Liver (tissue), 9 donors: Measurements from ENCODE around the gene TLE4. TPM values are rescaled to one million over a fixed set of nuclear protein-coding genes. Genes with fewer than 3 reads are reported as not detected.

Source experiments
- DNase-seq: peaks from one replicate; pipeline ENCODE4 v3.0.0-alpha.2; 2017; ENCODE audit warnings: low spot score
- H3K27ac ChIP-seq, 2 donors: one replicate each; pipeline ENCODE4 v1.7.0; 2013; ENCODE audit warnings: inconsistent platforms in 2 of 2, low read length in 2 of 2, control low read depth in 1 of 2, low read depth in 1 of 2, mild to moderate bottlenecking in 1 of 2
- H3K27me3 ChIP-seq, 4 donors: one replicate each; pipeline versions ENCODE4 v1.6.1 to v1.7.0; 2013; ENCODE audit warnings: low read length in 3 of 4, inconsistent platforms in 1 of 4, mild to moderate bottlenecking in 1 of 4, moderate library complexity in 1 of 4; ENCODE audit not compliant: control insufficient read depth in 4 of 4, insufficient read depth in 4 of 4
- H3K36me3 ChIP-seq, 4 donors: one replicate each; pipeline versions ENCODE4 v1.6.1 to v1.7.0; 2013; ENCODE audit warnings: low read length in 3 of 4, mild to moderate bottlenecking in 3 of 4, low read depth in 1 of 4, moderate library complexity in 1 of 4; ENCODE audit not compliant: control insufficient read depth in 4 of 4, insufficient read depth in 3 of 4
- H3K4me1 ChIP-seq, 4 donors: one replicate each; pipeline versions ENCODE4 v1.6.1 to v1.7.0; 2013; ENCODE audit warnings: low read length in 3 of 4, mild to moderate bottlenecking in 3 of 4, moderate library complexity in 1 of 4; ENCODE audit not compliant: control insufficient read depth in 4 of 4, insufficient read depth in 4 of 4
- H3K4me3 ChIP-seq, 3 donors: one replicate each; pipeline versions ENCODE4 v1.6.1 to v1.7.0; 2013; ENCODE audit warnings: low read length in 3 of 3, control low read depth in 1 of 3, low read depth in 1 of 3, mild to moderate bottlenecking in 1 of 3
- H3K9ac ChIP-seq, 2 donors: one replicate each; pipeline ENCODE4 v1.7.0; 2013; ENCODE audit warnings: low read length in 2 of 2, mild to moderate bottlenecking in 2 of 2, moderate library complexity in 2 of 2, control low read depth in 1 of 2, low read depth in 1 of 2
- H3K9me3 ChIP-seq, 4 donors: one replicate each; pipeline versions ENCODE4 v1.6.1 to v1.7.0; 2013; ENCODE audit warnings: low read length in 3 of 4; ENCODE audit not compliant: control insufficient read depth in 4 of 4
- EGR1 ChIP-seq, 2 donors: IDR thresholded peaks; 2 replicates each; pipeline ENCODE4 v1.6.1; 2016 to 2018; ENCODE audit warnings: antibody characterized with exemption in 2 of 2, low read depth in 2 of 2
- FOXA1 ChIP-seq: IDR thresholded peaks from 2 replicates; pipeline ENCODE4 v1.6.1; 2016; ENCODE audit warnings: antibody characterized with exemption
- FOXA2 ChIP-seq: IDR thresholded peaks from 2 replicates; pipeline ENCODE4 v1.6.1; 2016; ENCODE audit warnings: antibody characterized with exemption
- GABPA ChIP-seq, 2 donors: IDR thresholded peaks in 1 of 2; conservative IDR thresholded peaks in 1 of 2; 2 replicates each; pipeline ENCODE4 v1.6.1; 2016; ENCODE audit warnings: antibody characterized with exemption in 2 of 2, mild to moderate bottlenecking in 1 of 2, moderate library complexity in 1 of 2
- HNF4A ChIP-seq, 2 donors: conservative IDR thresholded peaks; 2 replicates each; pipeline ENCODE4 v1.6.1; 2016; ENCODE audit warnings: antibody characterized with exemption in 2 of 2, mild to moderate bottlenecking in 2 of 2
- HNF4G ChIP-seq: IDR thresholded peaks from 2 replicates; pipeline ENCODE4 v1.6.1; 2016; ENCODE audit warnings: antibody characterized with exemption
- JUND ChIP-seq, 2 donors: IDR thresholded peaks; 2 replicates each; pipeline ENCODE4 v1.6.1; 2016; ENCODE audit warnings: antibody characterized with exemption in 2 of 2
- NR2F2 ChIP-seq: IDR thresholded peaks from 2 replicates; pipeline ENCODE4 v1.6.1; 2016; ENCODE audit warnings: antibody characterized with exemption
- RAD21 ChIP-seq, 2 donors: IDR thresholded peaks; 2 replicates each; pipeline ENCODE4 v1.6.1; 2016; ENCODE audit warnings: antibody characterized with exemption in 2 of 2, mild to moderate bottlenecking in 2 of 2
- RXRA ChIP-seq, 2 donors: IDR thresholded peaks; 2 replicates each; pipeline ENCODE4 v1.6.1; 2017 to 2018; ENCODE audit warnings: antibody characterized with exemption in 2 of 2, mild to moderate bottlenecking in 1 of 2
- SP1 ChIP-seq: IDR thresholded peaks from 2 replicates; pipeline ENCODE4 v1.6.1; 2018; ENCODE audit warnings: antibody characterized with exemption, mild to moderate bottlenecking
- TAF1 ChIP-seq: conservative IDR thresholded peaks from 2 replicates; pipeline ENCODE4 v1.6.1; 2016; ENCODE audit warnings: antibody characterized with exemption, mild to moderate bottlenecking
- YY1 ChIP-seq: IDR thresholded peaks from 2 replicates; pipeline ENCODE4 v1.6.1; 2016; ENCODE audit warnings: antibody characterized with exemption, mild to moderate bottlenecking
- WGBS: extraction: QIAGEN DNeasy Blood & Tissue Kit; methylation state at CpG from one replicate; pipeline ENCODE4 v1.1.7; 2013; 5-methylcytosine and 5-hydroxymethylcytosine counted together
- polyA plus RNA-seq, 2 donors: library from polyadenylated mRNA; stranded (reverse) in 1 of 2; unstranded in 1 of 2; fragments of 200-250 nt in 1 of 2; fragments of >200 nt in 1 of 2; fragmentation: Nextera tagmentation in 1 of 2; extraction: Ambion mirVana in 1 of 2; gene quantifications; one replicate each; pipeline versions ENCODE4 v1.2.1 to v1.2.3, GENCODE V29; 2013 to 2015
- total RNA-seq, 2 donors: library from RNA; depleted of rRNA; stranded (reverse); fragments of >200 nt; gene quantifications; one replicate each; pipeline ENCODE4 v1.2.3, GENCODE V29; 2014
- TF ChIP-seq, protein P1 (sequence below): IDR thresholded peaks from 2 replicates; pipeline ENCODE4 v1.6.1; 2016; ENCODE audit warnings: antibody characterized with exemption
- TF ChIP-seq, protein P2 (sequence below): IDR thresholded peaks from 2 replicates; pipeline ENCODE4 v1.6.1; 2016; ENCODE audit warnings: antibody characterized with exemption
- TF ChIP-seq, protein P3 (sequence below): IDR thresholded peaks from 2 replicates; pipeline ENCODE4 v1.6.1; 2016; ENCODE audit warnings: antibody characterized with exemption, mild to moderate bottlenecking
- TF ChIP-seq, protein P4 (sequence below): IDR thresholded peaks from 2 replicates; pipeline ENCODE4 v1.6.1; 2016; ENCODE audit warnings: antibody characterized with exemption
- TF ChIP-seq, protein P5 (sequence below): fragments of 150-350 bp; IDR thresholded peaks from 2 replicates; pipeline ENCODE4 v1.5.1; 2017; ENCODE audit warnings: improper control_type of control experiment, low read depth, low read length; ENCODE audit not compliant: missing input control
- donor health status: healthy.
- donor health status: healthy.
- donor health status: healthy.
- donor health status: healthy.
- donor health status: healthy.

Gene TLE4
- total and polyA plus RNA-seq, 4 donors, result 2.5 to 6.6 (median 4.7) TPM

DNA sequence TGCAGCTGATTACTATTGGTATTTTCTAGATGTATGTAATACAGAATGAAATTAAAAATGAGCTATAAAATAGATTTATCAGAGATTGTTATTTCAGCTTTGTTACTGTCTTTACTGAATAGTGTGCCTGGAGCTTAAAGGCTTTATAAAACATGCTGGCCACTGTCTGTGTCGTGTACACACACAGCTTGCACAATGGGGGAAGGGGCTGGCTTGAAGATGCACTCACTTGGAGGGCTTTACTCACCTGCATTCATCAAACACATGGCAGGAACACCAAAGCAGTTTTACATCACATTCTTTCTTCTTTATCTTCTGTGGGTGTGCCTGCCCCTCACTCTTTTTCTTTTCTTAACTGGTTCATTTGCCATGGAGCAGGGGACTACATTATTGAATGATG, 60.9 kb downstream of the TLE4 start:
- Histone ChIP-seq H3K36me3 (no peaks in the 10 kb centered on the region), H3K4me1 (no peaks in the 10 kb centered on the region), H3K9me3 (no peaks in the 10 kb centered on the region), H3K4me3 (no peak overlapping the region), H3K27ac (no peak overlapping the region), H3K27me3 (no peaks in the 10 kb centered on the region), H3K9ac (no peak overlapping the region)
- TF ChIP-seq, protein P1, sequence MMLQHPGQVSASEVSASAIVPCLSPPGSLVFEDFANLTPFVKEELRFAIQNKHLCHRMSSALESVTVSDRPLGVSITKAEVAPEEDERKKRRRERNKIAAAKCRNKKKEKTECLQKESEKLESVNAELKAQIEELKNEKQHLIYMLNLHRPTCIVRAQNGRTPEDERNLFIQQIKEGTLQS, result no peak
- TF ChIP-seq TAF1 (no peak), GABPA (IDR thresholded peaks at IDR 0.05 in 1 of 2, conservative IDR thresholded peaks at IDR 0.05 in 1 of 2) (no peak), HNF4A (conservative IDR thresholded peaks at IDR 0.05) (no peak), RXRA (IDR thresholded peaks at IDR 0.05) (no peak), FOXA1 (no peak), FOXA2 (no peak), HNF4G (no peak), EGR1 (IDR thresholded peaks at IDR 0.05; ENCODE audit: low read depth in 2 of 2) (no peak), RAD21 (IDR thresholded peaks at IDR 0.05) (no peak), SP1 (no peak), NR2F2 (no peak), JUND (IDR thresholded peaks at IDR 0.05) (no peak), YY1 (no peak)
- TF ChIP-seq, protein P2, sequence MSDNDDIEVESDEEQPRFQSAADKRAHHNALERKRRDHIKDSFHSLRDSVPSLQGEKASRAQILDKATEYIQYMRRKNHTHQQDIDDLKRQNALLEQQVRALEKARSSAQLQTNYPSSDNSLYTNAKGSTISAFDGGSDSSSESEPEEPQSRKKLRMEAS, result no peak
- TF ChIP-seq, protein P3, sequence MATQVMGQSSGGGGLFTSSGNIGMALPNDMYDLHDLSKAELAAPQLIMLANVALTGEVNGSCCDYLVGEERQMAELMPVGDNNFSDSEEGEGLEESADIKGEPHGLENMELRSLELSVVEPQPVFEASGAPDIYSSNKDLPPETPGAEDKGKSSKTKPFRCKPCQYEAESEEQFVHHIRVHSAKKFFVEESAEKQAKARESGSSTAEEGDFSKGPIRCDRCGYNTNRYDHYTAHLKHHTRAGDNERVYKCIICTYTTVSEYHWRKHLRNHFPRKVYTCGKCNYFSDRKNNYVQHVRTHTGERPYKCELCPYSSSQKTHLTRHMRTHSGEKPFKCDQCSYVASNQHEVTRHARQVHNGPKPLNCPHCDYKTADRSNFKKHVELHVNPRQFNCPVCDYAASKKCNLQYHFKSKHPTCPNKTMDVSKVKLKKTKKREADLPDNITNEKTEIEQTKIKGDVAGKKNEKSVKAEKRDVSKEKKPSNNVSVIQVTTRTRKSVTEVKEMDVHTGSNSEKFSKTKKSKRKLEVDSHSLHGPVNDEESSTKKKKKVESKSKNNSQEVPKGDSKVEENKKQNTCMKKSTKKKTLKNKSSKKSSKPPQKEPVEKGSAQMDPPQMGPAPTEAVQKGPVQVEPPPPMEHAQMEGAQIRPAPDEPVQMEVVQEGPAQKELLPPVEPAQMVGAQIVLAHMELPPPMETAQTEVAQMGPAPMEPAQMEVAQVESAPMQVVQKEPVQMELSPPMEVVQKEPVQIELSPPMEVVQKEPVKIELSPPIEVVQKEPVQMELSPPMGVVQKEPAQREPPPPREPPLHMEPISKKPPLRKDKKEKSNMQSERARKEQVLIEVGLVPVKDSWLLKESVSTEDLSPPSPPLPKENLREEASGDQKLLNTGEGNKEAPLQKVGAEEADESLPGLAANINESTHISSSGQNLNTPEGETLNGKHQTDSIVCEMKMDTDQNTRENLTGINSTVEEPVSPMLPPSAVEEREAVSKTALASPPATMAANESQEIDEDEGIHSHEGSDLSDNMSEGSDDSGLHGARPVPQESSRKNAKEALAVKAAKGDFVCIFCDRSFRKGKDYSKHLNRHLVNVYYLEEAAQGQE, result no peak
- TF ChIP-seq, protein P4, sequence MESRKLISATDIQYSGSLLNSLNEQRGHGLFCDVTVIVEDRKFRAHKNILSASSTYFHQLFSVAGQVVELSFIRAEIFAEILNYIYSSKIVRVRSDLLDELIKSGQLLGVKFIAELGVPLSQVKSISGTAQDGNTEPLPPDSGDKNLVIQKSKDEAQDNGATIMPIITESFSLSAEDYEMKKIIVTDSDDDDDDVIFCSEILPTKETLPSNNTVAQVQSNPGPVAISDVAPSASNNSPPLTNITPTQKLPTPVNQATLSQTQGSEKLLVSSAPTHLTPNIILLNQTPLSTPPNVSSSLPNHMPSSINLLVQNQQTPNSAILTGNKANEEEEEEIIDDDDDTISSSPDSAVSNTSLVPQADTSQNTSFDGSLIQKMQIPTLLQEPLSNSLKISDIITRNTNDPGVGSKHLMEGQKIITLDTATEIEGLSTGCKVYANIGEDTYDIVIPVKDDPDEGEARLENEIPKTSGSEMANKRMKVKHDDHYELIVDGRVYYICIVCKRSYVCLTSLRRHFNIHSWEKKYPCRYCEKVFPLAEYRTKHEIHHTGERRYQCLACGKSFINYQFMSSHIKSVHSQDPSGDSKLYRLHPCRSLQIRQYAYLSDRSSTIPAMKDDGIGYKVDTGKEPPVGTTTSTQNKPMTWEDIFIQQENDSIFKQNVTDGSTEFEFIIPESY, result no peak
- TF ChIP-seq, protein P5, sequence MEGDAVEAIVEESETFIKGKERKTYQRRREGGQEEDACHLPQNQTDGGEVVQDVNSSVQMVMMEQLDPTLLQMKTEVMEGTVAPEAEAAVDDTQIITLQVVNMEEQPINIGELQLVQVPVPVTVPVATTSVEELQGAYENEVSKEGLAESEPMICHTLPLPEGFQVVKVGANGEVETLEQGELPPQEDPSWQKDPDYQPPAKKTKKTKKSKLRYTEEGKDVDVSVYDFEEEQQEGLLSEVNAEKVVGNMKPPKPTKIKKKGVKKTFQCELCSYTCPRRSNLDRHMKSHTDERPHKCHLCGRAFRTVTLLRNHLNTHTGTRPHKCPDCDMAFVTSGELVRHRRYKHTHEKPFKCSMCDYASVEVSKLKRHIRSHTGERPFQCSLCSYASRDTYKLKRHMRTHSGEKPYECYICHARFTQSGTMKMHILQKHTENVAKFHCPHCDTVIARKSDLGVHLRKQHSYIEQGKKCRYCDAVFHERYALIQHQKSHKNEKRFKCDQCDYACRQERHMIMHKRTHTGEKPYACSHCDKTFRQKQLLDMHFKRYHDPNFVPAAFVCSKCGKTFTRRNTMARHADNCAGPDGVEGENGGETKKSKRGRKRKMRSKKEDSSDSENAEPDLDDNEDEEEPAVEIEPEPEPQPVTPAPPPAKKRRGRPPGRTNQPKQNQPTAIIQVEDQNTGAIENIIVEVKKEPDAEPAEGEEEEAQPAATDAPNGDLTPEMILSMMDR, result no peak
- no peak for DNase-seq
- WGBS, result 92% methylated on average over 1 of the region's 1 CpG
